Peyer's patch (tissue), 4 donors: Measurements from ENCODE around the gene EHBP1. TPM values are rescaled to one million over a fixed set of nuclear protein-coding genes. Genes with fewer than 3 reads are reported as not detected.

Experiments
- DNase-seq, 3 donors: peaks; one replicate each; pipeline ENCODE4 v3.0.0-alpha.2; 2017 to 2019
- H3K27ac ChIP-seq, 4 donors: fragments of 200-600 bp; sonication (generic); one replicate each; pipeline ENCODE4 v1.5.1; 2016 to 2019
- H3K27me3 ChIP-seq, 2 donors: fragments of 200-600 bp; sonication (generic); one replicate each; pipeline ENCODE4 v1.5.1; 2019
- H3K36me3 ChIP-seq, 3 donors: fragments of 200-600 bp; sonication (generic); one replicate each; pipeline ENCODE4 v1.5.1; 2016 to 2019
- H3K4me1 ChIP-seq, 4 donors: fragments of 200-600 bp; sonication (generic); one replicate each; pipeline ENCODE4 v1.5.1; 2016 to 2019
- H3K4me3 ChIP-seq, 4 donors: fragments of 200-600 bp; sonication (generic); 1 replicate in 3 of 4; 2 replicates in 1 of 4; pipeline ENCODE4 v1.5.1; 2016 to 2019; ENCODE audit warnings: mild to moderate bottlenecking in 1 of 4
- H3K9me3 ChIP-seq, 4 donors: fragments of 200-600 bp; sonication (generic); one replicate each; pipeline ENCODE4 v1.5.1; 2016 to 2019; ENCODE audit warnings: mild to moderate bottlenecking in 1 of 4
- POLR2A ChIP-seq, 2 donors: fragments of 450-650 bp; IDR thresholded peaks; one replicate each; pipeline ENCODE4 v1.5.1; 2017; ENCODE audit warnings: antibody characterized with exemption in 2 of 2, mild to moderate bottlenecking in 2 of 2, moderate library complexity in 2 of 2
- total RNA-seq, 4 donors: library from RNA; depleted of rRNA; stranded (reverse); fragments of >200 nt; gene quantifications; one replicate each; pipeline ENCODE4 v1.1.0, GENCODE V29; 2016
- TF ChIP-seq, protein P1 (sequence below), 6 experiments: fragments of 450-650 bp in 4 of 6; fragments of 200-600 bp in 2 of 6; sonication (generic) in 1 of 6; IDR thresholded peaks; one replicate each; pipeline ENCODE4 v1.5.1; 2017 to 2019; ENCODE audit warnings: antibody characterized with exemption in 6 of 6, mild to moderate bottlenecking in 3 of 6, moderate library complexity in 1 of 6

The EHBP1 gene
- total RNA-seq, 4 donors from 2014 or later: 27.1 to 190 (median 60.8) TPM

DNA sequence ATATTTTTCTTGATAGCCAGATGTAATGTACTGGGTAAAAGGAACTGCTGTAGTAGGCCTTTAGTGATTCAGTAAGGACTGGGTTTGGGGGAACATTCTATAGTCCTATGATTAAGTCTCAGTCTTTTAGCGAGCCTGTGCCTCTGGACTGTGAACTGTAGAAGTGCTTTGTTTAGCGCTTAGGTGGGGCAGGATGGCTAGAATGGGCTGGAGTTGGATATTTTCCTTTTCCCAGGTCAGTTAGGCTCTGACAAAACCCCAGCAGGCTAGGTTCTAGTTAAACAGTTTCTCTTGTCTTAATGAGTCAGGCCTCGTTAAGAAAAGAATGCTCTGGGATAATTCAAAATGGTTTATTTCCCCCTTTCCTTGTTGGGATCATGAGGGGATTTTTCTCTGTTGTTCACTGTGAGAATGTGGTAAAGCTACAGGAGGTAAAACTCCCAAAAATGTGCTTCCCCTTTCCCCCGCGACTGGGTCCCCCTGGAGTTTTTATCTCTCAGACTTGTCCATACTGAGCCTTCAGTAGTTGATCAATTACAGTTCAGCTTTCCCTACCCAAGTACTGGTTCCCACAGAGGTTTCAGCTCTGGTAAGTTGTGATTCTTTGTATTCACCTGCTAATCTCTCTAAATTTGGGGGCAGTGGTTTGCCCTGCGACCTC is 31.5 kb downstream of the EHBP1 start:
- H3K4me3 ChIP-seq: no peak overlapping the region

GRCh38 chr2:62738981-62739936 is 33.7 kb downstream of the EHBP1 start:
- H3K27ac ChIP-seq: no peak overlapping the region
- no peaks in the 10 kb centered on the region for H3K27me3 ChIP-seq
- no peak overlapping the region for H3K4me3 ChIP-seq
- TF ChIP-seq POLR2A (IDR thresholded peaks at IDR 0.05): no peak
- TF ChIP-seq, protein P1, sequence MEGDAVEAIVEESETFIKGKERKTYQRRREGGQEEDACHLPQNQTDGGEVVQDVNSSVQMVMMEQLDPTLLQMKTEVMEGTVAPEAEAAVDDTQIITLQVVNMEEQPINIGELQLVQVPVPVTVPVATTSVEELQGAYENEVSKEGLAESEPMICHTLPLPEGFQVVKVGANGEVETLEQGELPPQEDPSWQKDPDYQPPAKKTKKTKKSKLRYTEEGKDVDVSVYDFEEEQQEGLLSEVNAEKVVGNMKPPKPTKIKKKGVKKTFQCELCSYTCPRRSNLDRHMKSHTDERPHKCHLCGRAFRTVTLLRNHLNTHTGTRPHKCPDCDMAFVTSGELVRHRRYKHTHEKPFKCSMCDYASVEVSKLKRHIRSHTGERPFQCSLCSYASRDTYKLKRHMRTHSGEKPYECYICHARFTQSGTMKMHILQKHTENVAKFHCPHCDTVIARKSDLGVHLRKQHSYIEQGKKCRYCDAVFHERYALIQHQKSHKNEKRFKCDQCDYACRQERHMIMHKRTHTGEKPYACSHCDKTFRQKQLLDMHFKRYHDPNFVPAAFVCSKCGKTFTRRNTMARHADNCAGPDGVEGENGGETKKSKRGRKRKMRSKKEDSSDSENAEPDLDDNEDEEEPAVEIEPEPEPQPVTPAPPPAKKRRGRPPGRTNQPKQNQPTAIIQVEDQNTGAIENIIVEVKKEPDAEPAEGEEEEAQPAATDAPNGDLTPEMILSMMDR (IDR thresholded peaks at IDR 0.05): no peak
- DNase-seq: no peak
- H3K36me3 ChIP-seq: no peaks in the 10 kb centered on the region
- H3K9me3 ChIP-seq: no peaks in the 10 kb centered on the region
- no peaks in the 10 kb centered on the region for H3K4me1 ChIP-seq

More for the DNA sequence above, 31.5 kb downstream of the EHBP1 start:
- no peaks in the 10 kb centered on the region for H3K27me3 ChIP-seq
- no peaks in the 10 kb centered on the region for H3K36me3 ChIP-seq
- H3K4me1 ChIP-seq: no peaks in the 10 kb centered on the region
- no peak for DNase-seq
- TF ChIP-seq, protein P1 (IDR thresholded peaks at IDR 0.05): no peak
- no peak for TF ChIP-seq POLR2A (IDR thresholded peaks at IDR 0.05)
- H3K27ac ChIP-seq: no peak overlapping the region
- H3K9me3 ChIP-seq: no peaks in the 10 kb centered on the region

- Histone ChIP-seq H3K27me3 (no peaks in the 10 kb centered on the region), H3K4me1 (no peaks in the 10 kb centered on the region), H3K9me3 (no peaks in the 10 kb centered on the region), H3K36me3 (no peaks in the 10 kb centered on the region), H3K4me3 (no peak overlapping the region), H3K27ac (no peak overlapping the region)
- no peak for DNase-seq
- TF ChIP-seq, protein P1 (IDR thresholded peaks at IDR 0.05): no peak
- no peak for TF ChIP-seq POLR2A (IDR thresholded peaks at IDR 0.05)
These were observed 34.7 kb downstream of the EHBP1 start for GRCh38 chr2:62740221-62740620.

DNA sequence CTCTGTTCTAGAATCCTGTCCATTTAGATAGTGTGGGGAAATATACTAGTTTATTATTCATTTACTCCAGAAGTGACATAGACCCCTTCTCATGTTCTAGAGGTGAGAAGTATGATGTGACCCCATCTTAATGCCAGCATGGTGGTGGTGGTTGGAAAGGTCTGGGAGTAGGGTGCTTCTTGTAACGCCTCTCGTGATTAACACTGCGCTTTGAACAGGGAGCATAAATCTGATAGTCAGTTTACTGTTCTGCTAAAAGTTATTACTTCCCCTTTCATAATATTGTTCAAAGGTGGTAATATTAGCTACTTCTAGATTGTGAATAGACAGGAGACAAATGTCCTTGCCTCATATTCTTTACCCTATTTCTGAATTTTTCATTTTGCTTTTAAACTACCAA is 35.6 kb downstream of the EHBP1 start:
- Histone ChIP-seq H3K4me3 (no peak overlapping the region), H3K9me3 (no peaks in the 10 kb centered on the region), H3K27me3 (no peaks in the 10 kb centered on the region), H3K27ac (no peak overlapping the region), H3K36me3 (no peaks in the 10 kb centered on the region), H3K4me1 (no peaks in the 10 kb centered on the region)
- no peak for DNase-seq
- TF ChIP-seq POLR2A (IDR thresholded peaks at IDR 0.05): no peak
- TF ChIP-seq, protein P1 (IDR thresholded peaks at IDR 0.05): no peak

GRCh38 chr2:62741954-62742722 is 36.6 kb downstream of the EHBP1 start:
- no peaks in the 10 kb centered on the region for H3K27me3 ChIP-seq
- H3K9me3 ChIP-seq: no peaks in the 10 kb centered on the region
- no peaks in the 10 kb centered on the region for H3K4me1 ChIP-seq
- DNase-seq: no peak
- no peak overlapping the region for H3K27ac ChIP-seq
- no peak for TF ChIP-seq POLR2A (IDR thresholded peaks at IDR 0.05)
- TF ChIP-seq, protein P1 (IDR thresholded peaks at IDR 0.05): no peak
- H3K4me3 ChIP-seq: no peak overlapping the region
- no peaks in the 10 kb centered on the region for H3K36me3 ChIP-seq
